ENCODE measurements around the gene AANAT.

The AANAT gene

DNA sequence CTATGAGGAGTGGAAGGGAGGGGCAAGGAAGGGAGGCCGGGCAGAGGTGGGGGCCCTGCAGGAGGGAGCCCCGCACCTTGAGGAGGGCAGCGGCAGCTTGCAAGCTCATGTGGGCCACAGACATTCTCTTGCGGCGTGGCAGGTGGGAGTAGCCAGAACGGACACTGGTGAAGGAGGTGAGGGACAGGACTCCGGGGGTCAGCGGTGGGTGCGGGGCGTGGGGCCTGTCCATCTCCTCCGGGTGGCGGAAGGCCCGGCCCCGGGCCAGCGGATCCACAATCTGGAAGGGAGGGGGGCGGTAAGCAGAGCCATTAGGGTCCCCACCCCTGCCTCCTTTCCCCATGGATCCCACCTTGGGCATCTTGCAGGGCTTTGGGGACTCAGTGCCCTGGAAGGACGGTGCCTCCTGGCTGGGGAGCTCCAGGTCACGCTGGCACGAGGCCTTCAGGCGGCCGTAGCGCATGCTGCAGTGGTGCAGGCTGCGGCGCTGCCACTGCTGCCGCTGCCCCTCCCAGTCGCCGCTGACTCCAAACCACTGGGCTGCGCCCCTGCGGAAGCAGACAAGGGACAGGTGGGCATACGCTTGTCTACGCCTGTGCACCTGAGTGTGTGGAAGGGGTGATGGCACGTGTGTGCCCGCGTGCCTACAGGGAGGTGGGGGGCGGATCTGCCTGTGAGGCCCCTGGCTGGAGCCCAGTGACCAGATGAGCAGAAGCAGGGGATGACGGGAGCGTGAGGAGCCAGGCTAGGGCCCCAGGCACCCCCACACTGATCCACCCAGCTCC, 11.5 kb downstream of the AANAT start:
- H3K4me3 ChIP-seq (ENCODE audit: low read length), result no peak overlapping the region
- DNase-seq (ENCODE audit: low read depth), result no peak
- TF ChIP-seq, protein P1, sequence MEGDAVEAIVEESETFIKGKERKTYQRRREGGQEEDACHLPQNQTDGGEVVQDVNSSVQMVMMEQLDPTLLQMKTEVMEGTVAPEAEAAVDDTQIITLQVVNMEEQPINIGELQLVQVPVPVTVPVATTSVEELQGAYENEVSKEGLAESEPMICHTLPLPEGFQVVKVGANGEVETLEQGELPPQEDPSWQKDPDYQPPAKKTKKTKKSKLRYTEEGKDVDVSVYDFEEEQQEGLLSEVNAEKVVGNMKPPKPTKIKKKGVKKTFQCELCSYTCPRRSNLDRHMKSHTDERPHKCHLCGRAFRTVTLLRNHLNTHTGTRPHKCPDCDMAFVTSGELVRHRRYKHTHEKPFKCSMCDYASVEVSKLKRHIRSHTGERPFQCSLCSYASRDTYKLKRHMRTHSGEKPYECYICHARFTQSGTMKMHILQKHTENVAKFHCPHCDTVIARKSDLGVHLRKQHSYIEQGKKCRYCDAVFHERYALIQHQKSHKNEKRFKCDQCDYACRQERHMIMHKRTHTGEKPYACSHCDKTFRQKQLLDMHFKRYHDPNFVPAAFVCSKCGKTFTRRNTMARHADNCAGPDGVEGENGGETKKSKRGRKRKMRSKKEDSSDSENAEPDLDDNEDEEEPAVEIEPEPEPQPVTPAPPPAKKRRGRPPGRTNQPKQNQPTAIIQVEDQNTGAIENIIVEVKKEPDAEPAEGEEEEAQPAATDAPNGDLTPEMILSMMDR (IDR thresholded peaks at IDR 0.05; ENCODE audit: insufficient read depth, low read depth, low read length, missing control alignments), result no peak

DNA sequence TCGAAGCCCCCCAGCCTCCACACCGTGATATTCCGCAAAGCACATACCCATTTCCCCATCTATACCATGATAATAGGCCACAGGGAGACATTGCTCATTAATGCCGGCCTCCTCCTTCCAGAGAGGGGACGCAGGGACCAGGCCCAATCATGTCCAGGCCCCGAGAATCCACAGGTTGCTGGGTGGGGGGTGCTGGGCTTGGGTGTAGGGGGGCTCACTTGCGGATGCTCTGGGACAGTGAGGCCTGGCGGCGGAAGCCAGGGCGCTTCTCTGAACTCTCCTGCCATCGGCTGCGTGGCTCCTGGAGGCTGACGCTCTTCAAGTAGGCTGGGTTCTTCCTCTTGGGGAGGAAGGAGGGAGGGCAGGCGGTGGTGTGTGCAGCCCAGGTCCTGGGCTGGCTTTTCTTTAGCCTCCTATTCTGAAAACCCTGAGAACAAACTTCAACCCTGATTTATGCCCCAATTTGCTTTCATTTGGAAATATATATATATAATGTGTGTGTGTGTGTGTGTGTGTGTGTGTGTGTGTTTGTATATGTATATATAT, 12.2 kb downstream of the AANAT start:
- no peak for DNase-seq (ENCODE audit: low read depth)
- H3K4me3 ChIP-seq (ENCODE audit: low read length), result no peak overlapping the region
- TF ChIP-seq, protein P1 (IDR thresholded peaks at IDR 0.05; ENCODE audit: insufficient read depth, low read depth, low read length, missing control alignments), result no peak

DNA sequence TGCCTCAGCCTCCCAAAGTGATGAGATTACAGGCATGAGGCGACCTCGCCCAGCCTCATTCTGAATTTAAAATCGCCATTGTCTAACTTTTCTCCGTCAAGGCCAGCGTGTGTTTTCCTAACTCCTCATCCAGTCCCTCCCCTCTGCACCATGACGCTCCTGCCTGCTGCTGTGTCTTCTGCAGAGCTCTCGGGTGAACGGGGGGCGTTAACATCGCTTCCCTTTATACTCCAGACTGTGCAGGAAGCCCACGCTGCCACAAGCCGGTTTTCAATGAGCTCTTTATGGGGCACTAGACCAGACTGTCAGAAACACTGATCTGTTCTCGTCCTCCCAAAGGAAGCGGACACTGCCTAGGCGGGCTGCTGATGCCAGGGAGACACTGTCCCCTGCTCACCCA, 13.2 kb downstream of the AANAT start:
- TF ChIP-seq, protein P1 (IDR thresholded peaks at IDR 0.05; ENCODE audit: insufficient read depth, low read depth, low read length, missing control alignments), result no peak
- no peak for DNase-seq (ENCODE audit: low read depth)
- no peak overlapping the region for H3K4me3 ChIP-seq (ENCODE audit: low read length)

DNA sequence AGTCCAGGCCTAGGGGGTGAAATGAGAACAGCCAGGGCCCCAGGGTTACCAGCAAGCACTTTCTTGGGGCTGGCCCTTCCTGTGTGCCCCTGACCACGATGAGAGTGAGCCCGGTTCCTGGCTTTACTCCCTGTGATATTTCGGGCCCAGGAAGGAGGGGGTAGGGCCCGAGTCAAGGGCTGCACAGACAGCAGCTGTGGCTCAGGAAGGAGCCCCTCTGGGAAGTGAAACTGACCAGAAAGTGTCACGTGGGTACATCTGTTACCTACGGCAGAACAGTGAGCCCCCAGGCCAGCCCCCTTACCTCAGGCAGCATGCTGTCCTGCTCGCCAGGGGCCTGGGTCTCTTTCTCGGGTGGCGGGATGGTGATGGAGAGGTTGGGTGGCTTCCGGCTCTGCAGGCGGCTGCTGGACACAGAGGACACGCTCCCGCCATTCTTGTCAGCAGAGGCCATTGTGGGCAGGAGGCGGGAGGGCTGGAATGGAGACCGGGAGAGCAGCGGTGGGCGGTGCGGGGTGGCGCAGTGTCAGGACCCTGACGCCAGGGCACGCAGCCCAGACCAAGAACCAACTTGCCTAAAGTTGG, 13.8 kb downstream of the AANAT start:
- DNase-seq (ENCODE audit: low read depth), result no peak
- no peak overlapping the region for H3K4me3 ChIP-seq (ENCODE audit: low read length)
- TF ChIP-seq, protein P1 (IDR thresholded peaks at IDR 0.05; ENCODE audit: insufficient read depth, low read depth, low read length, missing control alignments), result no peak

DNA sequence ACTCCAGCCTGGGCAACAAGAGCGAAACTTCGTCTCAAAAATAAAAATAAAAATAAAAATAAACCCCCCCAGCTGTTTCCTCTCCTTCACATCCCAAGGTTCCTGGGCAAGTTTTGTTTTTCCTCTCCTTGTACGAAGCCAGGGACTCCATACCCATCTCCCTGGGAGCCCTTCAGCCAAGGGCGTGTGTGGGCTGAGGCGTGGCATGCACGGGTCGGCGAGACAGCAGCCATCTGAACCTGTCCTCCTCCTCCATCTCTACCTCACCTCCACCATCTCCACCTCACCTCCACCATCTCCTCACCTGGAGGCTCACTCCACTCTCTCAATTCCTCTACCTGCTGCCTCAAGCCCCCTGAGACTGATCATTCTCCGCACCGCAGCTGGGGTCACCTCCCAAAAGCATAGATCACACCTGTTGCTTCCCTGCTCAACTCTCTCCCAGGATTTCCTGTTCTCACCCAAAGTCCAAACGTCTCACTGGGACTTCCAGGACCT, 16.9 kb downstream of the AANAT start:
- no peak for DNase-seq (ENCODE audit: low read depth)
- no peak overlapping the region for H3K4me3 ChIP-seq (ENCODE audit: low read length)
- TF ChIP-seq, protein P1 (IDR thresholded peaks at IDR 0.05; ENCODE audit: insufficient read depth, low read depth, low read length, missing control alignments), result no peak

DNA sequence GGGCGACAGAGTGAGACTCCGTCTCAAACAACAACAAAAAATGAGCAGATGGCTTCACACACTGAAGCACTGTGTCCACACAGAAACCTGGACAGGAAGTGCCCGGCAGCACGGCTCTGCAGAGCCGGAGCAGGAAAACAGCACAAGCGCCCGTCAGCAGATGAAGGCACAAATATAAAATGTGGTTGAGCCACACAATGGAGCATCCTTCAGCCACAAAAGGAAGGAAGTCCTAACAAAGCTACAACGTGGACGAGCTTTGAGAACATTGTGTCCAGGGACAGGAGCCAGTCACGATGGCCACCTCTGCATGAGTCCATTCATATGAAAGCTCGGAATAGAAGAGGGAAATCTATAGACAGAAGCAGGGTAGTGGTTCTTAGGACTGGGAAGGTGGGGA, 18.2 kb downstream of the AANAT start:
- DNase-seq (ENCODE audit: low read depth), result no peak
- no peak overlapping the region for H3K4me3 ChIP-seq (ENCODE audit: low read length)
- TF ChIP-seq, protein P1 (IDR thresholded peaks at IDR 0.05; ENCODE audit: insufficient read depth, low read depth, low read length, missing control alignments), result no peak

Data from epithelial cell of esophagus (primary cell).